WTC11 (cell line): Measurements from ENCODE around the gene ACSL4. TPM values are rescaled to one million over a fixed set of nuclear protein-coding genes. Genes with fewer than 3 reads are reported as not detected.

Experiments
- ATAC-seq: fragments of 200-7000 bp; cut with Tn5 transposase; 2 replicates; pipeline ENCODE4 v1.10.0; 2021; ENCODE audit warnings: mild to moderate bottlenecking, moderate library complexity
- CTCF ChIA-PET: fragments of 300-600 bp; sonication (Branson Sonifier 250); formaldehyde crosslinking; loops from one replicate; lab custom pipeline; 2021; ENCODE audit warnings: antibody characterized with exemption; lab: Charles Lee
- POLR2A ChIA-PET: fragments of 350-600 bp; sonication (Branson Sonifier 250); formaldehyde crosslinking; loops from one replicate; lab custom pipeline; 2021; ENCODE audit warnings: antibody characterized with exemption; lab: Charles Lee
- DNase-seq: peaks from one replicate; pipeline ENCODE4 v3.0.0; 2021; ENCODE audit warnings: low spot score
- H3K27ac Mint-ChIP-seq: 2 replicates; pipeline ENCODE4 v1.8.0; 2021; ENCODE audit warnings: mixed read lengths
- H3K27me3 Mint-ChIP-seq: 2 replicates; pipeline ENCODE4 v1.8.0; 2021; ENCODE audit warnings: low read depth, mild to moderate bottlenecking, moderate library complexity, mixed read lengths
- H3K36me3 Mint-ChIP-seq: 2 replicates; pipeline ENCODE4 v1.8.0; 2021; ENCODE audit warnings: mixed read lengths
- H3K4me1 Mint-ChIP-seq: 2 replicates; pipeline ENCODE4 v1.8.0; 2022; ENCODE audit warnings: mixed read lengths
- H3K4me3 Mint-ChIP-seq: 2 replicates; pipeline ENCODE4 v1.8.0; 2021; ENCODE audit warnings: mild to moderate bottlenecking, moderate library complexity, mixed read lengths
- H3K9me3 Mint-ChIP-seq: 2 replicates; pipeline ENCODE4 v1.8.0; 2021; ENCODE audit warnings: mixed read lengths
- AR ChIP-seq: fragments of 250-450 bp; sonication (Bioruptor Pico); IDR thresholded peaks from 2 replicates; pipeline ENCODE4 v1.9.0; 2021; ENCODE audit warnings: mild to moderate bottlenecking
- ARID4B ChIP-seq: sonication (generic); formaldehyde crosslinking; IDR thresholded peaks from 2 replicates; pipeline ENCODE4 v1.8.0; 2023; ENCODE audit warnings: missing genetic modification reagents, mild to moderate bottlenecking, borderline replicate concordance
- ATF2 ChIP-seq: sonication (generic); formaldehyde crosslinking; IDR thresholded peaks from 2 replicates; pipeline ENCODE4 v1.8.1; 2022; ENCODE audit warnings: low read depth, missing genetic modification reagents, borderline replicate concordance
- CREM ChIP-seq: sonication (generic); formaldehyde crosslinking; IDR thresholded peaks from 2 replicates; pipeline ENCODE4 v1.8.1; 2022; ENCODE audit warnings: mild to moderate bottlenecking, missing genetic modification reagents, moderate library complexity
- E2F1 ChIP-seq: sonication (generic); formaldehyde crosslinking; IDR thresholded peaks from 2 replicates; pipeline ENCODE4 v1.8.0; 2022; ENCODE audit warnings: mild to moderate bottlenecking, missing genetic modification reagents
- E2F5 ChIP-seq: sonication (generic); formaldehyde crosslinking; IDR thresholded peaks from 2 replicates; pipeline ENCODE4 v1.8.1; 2022; ENCODE audit warnings: mild to moderate bottlenecking, moderate library complexity, missing genetic modification reagents
- ERG ChIP-seq: fragments of 250-450 bp; sonication (Bioruptor Pico); IDR thresholded peaks from 2 replicates; pipeline ENCODE4 v1.8.0; 2021; ENCODE audit warnings: mild to moderate bottlenecking
- GABPB1 ChIP-seq: sonication (generic); formaldehyde crosslinking; IDR thresholded peaks from 2 replicates; pipeline ENCODE4 v1.8.1; 2023; ENCODE audit warnings: mild to moderate bottlenecking, missing genetic modification reagents
- KAT7 ChIP-seq: sonication (generic); formaldehyde crosslinking; IDR thresholded peaks from 2 replicates; pipeline ENCODE4 v1.8.1; 2023; ENCODE audit warnings: missing genetic modification reagents, mild to moderate bottlenecking, borderline replicate concordance
- MAX ChIP-seq: sonication (generic); formaldehyde crosslinking; IDR thresholded peaks from 2 replicates; pipeline ENCODE4 v1.8.0; 2022; ENCODE audit warnings: mild to moderate bottlenecking, missing genetic modification reagents
- NR2C2 ChIP-seq: sonication (generic); formaldehyde crosslinking; IDR thresholded peaks from 2 replicates; pipeline ENCODE4 v1.8.0; 2022; ENCODE audit warnings: mild to moderate bottlenecking, missing genetic modification reagents
- SMAD4 ChIP-seq: sonication (generic); formaldehyde crosslinking; IDR thresholded peaks from 2 replicates; pipeline ENCODE4 v1.8.0; 2022; ENCODE audit warnings: mild to moderate bottlenecking, missing genetic modification reagents
- SP1 ChIP-seq: sonication (generic); formaldehyde crosslinking; conservative IDR thresholded peaks from 2 replicates; pipeline ENCODE4 v1.8.1; 2022; ENCODE audit warnings: missing genetic modification reagents
- TCF7 ChIP-seq: sonication (generic); formaldehyde crosslinking; IDR thresholded peaks from 2 replicates; pipeline ENCODE4 v1.8.0; 2022; ENCODE audit warnings: mild to moderate bottlenecking, low read depth, missing genetic modification reagents, moderate library complexity
- TP53 ChIP-seq: sonication (generic); formaldehyde crosslinking; IDR thresholded peaks from 2 replicates; pipeline ENCODE4 v1.8.1; 2023; ENCODE audit warnings: mild to moderate bottlenecking, missing genetic modification reagents
- ZNF121 ChIP-seq: sonication (generic); formaldehyde crosslinking; IDR thresholded peaks from 2 replicates; pipeline ENCODE4 v1.8.0; 2023; ENCODE audit warnings: missing genetic modification reagents
- ZNF317 ChIP-seq: sonication (generic); formaldehyde crosslinking; IDR thresholded peaks from 2 replicates; pipeline ENCODE4 v1.8.1; 2023; ENCODE audit warnings: low read depth, mild to moderate bottlenecking, moderate library complexity, missing genetic modification reagents, borderline replicate concordance
- ZNF671 ChIP-seq: fragments of 250-450 bp; sonication (Bioruptor Pico); IDR thresholded peaks from 2 replicates; pipeline ENCODE4 v1.8.0; 2021; ENCODE audit warnings: mild to moderate bottlenecking
- total RNA-seq: library from RNA; stranded (reverse); gene quantifications from 3 replicates; pipeline ENCODE4 v1.2.3, GENCODE V29; 2021

ACSL4 gene
- total RNA-seq, 1 experiment from 2014 or later = 57.7 TPM

GRCh38 chrX:109600237-109600651 lies 132.8 kb downstream of the ACSL4 start:
- TF ChIP-seq AR (no peak), E2F5 (CRISPR knock-in tag) (no peak), SP1 (CRISPR knock-in tag) (no peak), ARID4B (CRISPR knock-in tag) (no peak)
- no peaks in the 10 kb centered on the region for H3K9me3 Mint-ChIP-seq
- DNase-seq (peak; percentile 15), ATAC-seq (peak; percentile 82)
- ChIA-PET POLR2A (no interaction called here), CTCF (interaction anchor here (1.0 to 1.4 kb wide), 4 partner anchors 24 to 114 kb away, joined by 3 to 10 read pairs (median 4); partner anchors contain the start of genes KCNE5 and NXT2)
- peak overlapping the region; percentile 52 for H3K4me3 Mint-ChIP-seq
- H3K27me3 Mint-ChIP-seq = peaks cover 7% of the 10 kb centered on the region
- H3K36me3 Mint-ChIP-seq = no peaks in the 10 kb centered on the region
- H3K4me1 Mint-ChIP-seq = peaks cover 23% of the 10 kb centered on the region
- no peak overlapping the region for H3K27ac Mint-ChIP-seq

DNA sequence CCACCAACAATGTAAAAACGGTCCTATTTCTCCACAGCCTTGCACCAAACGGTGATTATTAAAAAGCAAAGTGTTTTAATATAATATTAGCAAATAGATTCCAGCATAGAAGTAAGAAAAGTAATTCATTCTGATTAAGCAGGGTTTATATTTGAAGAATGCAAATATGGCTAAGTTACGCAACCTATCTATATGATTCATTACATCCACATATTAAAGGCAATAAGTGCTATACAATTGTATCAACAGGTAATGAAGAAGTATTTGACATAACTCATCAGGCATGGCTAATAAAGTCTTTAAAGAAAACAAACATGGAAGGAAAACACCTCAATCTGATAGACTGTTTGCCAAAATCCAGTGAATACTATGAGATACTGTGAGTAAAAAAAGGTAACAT lies 137.0 kb downstream of the ACSL4 start:
- ChIA-PET POLR2A (no interaction called here), CTCF (no interaction called here)
- H3K27ac Mint-ChIP-seq = no peak overlapping the region
- no peaks in the 10 kb centered on the region for H3K9me3 Mint-ChIP-seq
- DNase-seq (no peak), ATAC-seq (no peak)
- H3K36me3 Mint-ChIP-seq = no peaks in the 10 kb centered on the region
- H3K4me1 Mint-ChIP-seq = peaks cover 12% of the 10 kb centered on the region
- TF ChIP-seq KAT7 (CRISPR knock-in tag) (no peak), MAX (CRISPR knock-in tag) (no peak), ERG (CRISPR knock-in tag) (no peak), GABPB1 (CRISPR knock-in tag) (no peak), E2F1 (CRISPR knock-in tag) (no peak), TP53 (CRISPR knock-in tag) (no peak), ZNF671 (CRISPR knock-in tag) (no peak), ATF2 (CRISPR knock-in tag) (no peak), ZNF121 (CRISPR knock-in tag) (no peak), NR2C2 (CRISPR knock-in tag) (no peak), SMAD4 (no peak), SP1 (CRISPR knock-in tag) (no peak), ZNF317 (CRISPR knock-in tag) (no peak), CREM (CRISPR knock-in tag) (no peak), TCF7 (CRISPR knock-in tag) (no peak)
- H3K4me3 Mint-ChIP-seq = no peak overlapping the region
- H3K27me3 Mint-ChIP-seq = peaks cover 7% of the 10 kb centered on the region
